NCI-H2171 treated with DMSO at 0.1 percent for 48 hours (cell line): ENCODE results near the gene PRKCZ.
"Not testable (repeated sequence)": the region's sequence is repeated elsewhere in the genome, so short reads cannot be mapped to it uniquely, and the experiment has no call there.

Experiments used
- DNase-seq: peaks from one replicate; lab custom pipeline; 2025; lab: John Stamatoyannopoulos, UW

Gene PRKCZ

DNA sequence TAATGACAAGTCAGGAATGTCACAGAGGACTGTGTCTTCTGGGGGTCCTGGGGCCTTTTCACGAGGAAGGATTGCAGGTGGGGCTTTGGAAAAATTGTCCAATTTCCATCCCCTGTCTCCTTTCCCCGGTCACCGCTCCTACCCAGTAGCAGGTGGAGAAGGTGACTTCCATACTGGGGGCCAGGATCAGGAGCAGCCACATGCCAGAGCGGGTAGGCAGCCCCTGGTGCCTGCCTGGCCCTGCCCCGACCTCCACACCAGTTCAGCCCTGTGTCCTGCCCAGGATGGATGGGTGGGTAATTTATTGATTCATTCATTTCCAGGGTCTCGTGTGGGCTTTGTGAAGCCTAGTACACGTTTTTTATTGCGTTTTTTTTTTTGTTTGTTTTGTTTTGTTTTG is 51.7 kb downstream of the PRKCZ start:
- DNase-seq: no peak

DNA sequence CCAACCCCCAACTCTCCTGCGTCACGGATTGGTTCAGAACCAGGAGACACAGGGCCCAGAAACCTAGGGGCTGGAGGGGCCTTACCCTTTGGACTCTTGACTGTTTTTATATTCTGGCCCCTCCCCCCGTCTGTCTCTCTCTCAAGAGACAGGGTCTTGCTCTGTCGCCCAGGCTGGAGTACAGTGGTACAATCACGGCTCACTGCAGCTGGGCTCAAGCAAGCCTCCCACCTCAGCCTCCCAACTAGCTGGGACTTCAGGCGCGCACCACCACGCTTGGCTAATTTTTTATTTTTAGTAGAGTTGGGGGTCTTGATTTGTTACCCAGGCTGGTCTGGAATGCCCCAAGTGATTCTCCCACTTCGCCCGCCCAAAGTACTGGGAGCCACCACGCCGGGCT is 52.5 kb downstream of the PRKCZ start:
- no peak for DNase-seq

DNA sequence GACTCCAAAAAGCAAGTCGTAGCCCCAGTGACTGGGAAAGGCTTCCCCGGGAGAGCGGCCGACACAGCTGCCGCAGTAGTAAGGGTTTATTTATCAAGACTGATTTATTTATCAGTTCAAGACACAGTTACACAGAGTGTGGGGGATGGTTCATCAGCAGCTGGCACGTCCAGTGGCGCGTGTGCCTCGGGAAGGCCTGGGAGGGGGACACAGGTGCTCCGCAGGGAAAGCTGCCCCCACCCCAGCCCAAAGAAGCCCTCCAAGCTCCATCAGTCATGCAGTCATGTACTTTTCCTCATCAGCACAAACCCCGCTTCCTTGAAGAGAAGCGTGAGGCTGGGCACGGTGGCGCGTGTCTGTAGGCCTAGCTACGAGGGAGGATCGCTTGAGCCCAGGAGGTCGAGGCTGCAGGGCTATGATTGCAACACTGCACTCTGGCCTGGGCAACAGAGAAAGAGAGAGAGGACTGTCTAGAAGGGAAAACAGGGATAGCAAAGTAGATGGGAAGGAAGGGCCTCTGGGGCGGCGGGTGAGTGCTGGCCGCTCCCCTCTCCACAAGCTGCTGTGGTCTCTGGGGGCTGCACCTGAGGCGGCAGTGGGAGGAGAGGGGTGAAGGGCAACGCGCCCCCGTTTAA is 53.2 kb downstream of the PRKCZ start:
- no peak for DNase-seq

DNA sequence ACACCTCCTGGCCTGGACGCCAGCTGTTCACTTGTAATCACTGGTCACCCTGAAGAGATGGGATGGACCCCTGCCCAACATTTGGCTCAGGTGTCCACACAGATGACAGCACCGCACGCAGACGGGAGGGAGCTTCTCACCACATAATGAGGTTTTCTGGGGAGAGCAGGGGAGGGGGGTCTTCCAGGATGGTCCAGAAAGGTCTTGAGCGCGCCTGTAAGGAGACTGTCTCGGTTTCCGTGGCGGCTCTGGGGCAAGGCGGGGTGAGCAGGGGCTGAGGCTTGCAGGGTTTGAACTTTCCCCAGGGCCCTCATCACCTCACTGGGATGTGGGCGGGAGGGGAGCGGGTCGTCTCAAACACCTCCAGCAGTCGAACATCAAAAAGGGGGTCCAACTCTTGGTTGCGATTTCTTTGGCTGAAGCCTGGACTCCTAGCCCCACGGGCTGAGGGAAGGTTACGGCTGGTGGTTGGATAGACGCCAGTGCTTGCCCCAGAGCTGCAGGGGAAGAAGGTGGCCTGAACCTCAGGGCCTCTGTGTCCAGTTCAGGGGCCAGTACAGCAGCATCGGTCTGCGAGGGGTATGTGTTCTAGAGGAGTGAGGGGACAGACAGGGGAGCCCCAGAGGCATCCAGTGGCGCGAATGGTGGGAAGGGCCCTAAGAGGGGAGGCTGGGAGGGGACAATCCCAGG is 53.8 kb downstream of the PRKCZ start:
- DNase-seq: no peak

DNA sequence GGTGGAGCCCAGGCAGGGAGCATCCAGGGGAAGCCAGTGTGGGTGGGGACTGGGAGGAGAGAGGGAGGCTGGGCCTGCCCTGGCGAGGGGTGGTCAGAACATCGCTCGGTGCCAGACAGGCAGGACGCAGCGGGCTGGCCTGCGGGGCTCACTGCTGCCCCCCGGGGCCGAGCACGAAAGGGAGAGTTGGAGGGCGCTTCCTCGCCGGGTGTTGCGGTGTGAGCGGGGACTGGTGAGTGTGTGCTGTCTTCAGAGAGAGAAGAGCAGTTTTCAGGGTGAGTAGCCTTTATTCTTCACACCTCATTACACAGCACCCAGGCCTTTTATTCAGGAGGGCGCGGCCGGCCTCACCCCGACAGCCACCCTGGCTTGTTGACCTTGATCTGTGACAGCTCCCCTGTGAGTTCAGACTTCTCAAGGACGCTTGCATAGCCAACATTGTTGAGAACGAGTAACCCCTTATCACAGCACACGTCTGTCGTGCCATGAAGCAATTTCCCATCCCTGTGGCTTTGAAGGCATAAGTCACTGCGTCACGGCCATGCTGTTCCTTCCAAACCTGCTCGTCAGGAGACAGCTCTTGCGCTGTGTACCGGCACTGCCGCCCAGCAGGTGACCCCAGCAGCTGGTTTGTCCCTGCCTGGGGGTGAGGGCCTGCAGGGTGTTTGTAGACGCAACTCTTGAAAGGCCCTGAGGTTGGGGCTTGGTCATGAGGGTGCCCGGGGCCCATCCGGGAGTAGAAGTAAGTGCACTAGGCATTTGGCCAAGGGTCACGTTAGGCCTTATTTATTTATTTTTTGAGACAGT is 54.6 kb downstream of the PRKCZ start:
- no peak for DNase-seq

DNA sequence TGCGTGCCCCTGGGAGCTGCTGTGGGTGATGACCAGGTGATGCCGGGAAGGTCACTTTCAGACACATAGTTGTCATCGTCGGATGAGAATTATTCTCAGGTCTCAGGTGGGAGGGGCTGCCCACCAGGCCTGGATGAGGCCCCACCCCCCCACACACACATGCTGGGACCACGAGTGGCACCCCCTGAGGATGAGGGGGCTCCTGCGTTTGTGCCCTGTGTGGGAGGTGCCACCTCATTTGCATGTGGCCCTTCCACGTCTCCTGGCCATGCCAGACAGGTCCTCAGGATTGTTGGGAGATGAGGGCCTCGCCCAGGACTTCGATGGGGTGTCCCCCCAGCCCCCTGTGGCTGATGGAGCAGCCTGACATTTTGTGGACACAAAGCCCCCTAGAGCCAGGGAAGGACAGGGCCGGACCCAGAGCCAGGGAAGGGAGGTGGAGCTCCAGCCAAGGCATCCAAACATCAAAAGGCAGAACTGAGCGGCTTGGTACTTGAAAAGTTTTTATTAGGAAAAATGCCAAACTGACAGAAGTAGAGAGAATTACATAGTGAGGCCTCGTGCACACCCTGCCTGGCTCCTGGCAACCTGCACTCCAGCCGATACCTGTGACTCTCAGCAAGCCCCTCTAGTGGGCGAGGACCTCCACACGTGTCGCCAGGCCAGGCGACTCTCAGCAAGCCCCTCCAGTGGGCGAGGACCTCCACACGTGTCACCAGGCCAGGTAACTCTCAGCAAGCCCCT is 55.7 kb downstream of the PRKCZ start:
- DNase-seq: no peak

DNA sequence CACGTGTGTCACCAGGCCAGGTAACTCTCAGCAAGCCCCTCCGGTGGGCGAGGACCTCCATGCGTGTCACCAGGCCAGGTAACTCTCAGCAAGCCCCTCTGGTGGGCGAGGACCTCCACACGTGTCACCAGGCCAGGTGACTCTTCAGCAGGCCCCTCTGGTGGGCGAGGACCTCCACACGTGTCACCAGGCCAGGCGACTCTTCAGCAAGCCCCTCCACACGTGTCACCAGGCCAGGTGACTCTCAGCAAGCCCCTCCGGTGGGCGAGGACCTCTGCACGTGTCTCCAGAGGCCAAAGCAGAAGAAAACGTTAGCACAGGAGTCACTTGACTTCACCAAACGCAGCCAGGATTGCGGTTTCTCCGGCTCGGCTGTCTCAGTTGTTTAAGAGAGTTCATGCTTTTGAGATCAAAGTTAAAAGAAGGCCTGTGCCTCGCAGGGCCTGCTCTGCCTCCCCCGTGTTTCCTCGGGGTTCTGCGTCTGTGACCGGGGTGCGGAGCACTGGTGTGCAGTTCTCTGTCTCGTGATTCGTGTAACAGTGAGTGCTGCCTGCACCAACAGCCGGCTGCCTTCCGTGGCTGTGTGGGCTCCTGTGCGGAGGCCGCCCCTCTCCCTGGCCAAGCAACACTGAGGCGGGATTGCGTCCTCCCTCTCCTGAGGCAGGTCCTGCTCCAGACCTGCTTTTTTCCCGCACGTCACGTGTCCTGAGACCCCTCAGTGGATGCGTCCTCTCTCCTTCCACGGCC is 56.6 kb downstream of the PRKCZ start:
- no peak for DNase-seq

DNA sequence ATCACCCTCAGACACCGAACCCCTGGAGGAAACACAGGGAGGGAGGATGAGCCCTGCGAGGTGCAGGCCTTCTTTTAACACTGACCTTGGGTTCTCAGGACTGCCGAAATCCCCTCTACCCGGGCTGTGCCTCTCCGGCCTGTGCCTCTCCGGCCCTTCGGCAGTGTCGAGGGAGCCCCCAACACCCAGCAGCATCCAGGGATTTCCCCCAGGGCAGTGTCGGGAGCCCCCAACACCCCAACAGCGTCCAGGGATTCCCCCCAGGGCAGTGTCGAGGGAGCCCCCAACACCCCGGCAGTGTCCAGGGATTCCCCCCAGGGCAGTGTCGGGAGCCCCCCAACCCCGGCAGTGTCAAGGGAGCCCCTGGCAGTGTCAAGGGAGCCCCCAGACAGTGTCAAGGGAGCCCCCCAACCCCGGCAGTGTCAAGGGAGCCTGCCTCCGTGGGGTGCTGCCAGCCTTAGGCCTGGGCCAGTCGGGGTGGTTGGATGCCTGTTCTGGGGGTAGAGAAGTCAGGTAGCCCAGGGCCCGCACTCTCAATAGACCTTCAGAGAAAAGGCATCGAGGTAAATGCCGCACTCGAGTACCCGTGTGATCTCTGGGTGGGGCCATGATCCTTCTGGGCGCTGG is 57.5 kb downstream of the PRKCZ start:
- DNase-seq: no peak

DNA sequence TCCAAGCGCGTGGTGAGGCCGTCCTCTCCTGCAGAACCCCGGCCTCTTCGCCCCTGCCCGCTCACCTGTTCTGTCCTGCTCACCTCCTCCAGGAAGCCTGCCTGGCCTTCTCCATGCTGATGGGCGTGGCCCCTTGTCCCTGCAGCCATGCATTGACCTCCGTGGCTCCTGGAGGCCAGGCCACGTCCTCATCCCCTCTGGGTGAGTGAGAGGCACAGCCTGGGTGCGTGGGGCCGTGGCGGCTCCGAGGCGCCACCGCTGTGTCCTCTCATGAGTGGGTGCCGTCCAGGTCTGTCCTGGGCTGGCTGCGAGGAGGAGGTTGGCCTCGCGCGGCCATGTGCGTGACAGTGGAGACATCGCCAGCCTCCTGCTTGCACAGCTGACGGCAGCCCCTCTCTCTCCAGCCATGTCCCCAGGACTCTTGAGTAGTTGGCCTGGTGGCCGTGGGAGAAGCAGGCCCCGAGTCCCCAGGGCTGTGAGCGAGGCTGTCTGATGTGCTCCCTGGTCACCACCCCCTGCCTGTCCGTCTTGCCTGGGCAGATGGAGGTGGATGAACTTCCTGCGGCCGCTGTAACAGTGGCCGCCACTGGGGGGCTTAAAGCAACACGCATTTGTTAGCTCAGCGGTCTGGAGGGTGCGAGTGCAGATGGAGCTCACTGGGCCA is 58.1 kb downstream of the PRKCZ start:
- peak; percentile 2 for DNase-seq

DNA sequence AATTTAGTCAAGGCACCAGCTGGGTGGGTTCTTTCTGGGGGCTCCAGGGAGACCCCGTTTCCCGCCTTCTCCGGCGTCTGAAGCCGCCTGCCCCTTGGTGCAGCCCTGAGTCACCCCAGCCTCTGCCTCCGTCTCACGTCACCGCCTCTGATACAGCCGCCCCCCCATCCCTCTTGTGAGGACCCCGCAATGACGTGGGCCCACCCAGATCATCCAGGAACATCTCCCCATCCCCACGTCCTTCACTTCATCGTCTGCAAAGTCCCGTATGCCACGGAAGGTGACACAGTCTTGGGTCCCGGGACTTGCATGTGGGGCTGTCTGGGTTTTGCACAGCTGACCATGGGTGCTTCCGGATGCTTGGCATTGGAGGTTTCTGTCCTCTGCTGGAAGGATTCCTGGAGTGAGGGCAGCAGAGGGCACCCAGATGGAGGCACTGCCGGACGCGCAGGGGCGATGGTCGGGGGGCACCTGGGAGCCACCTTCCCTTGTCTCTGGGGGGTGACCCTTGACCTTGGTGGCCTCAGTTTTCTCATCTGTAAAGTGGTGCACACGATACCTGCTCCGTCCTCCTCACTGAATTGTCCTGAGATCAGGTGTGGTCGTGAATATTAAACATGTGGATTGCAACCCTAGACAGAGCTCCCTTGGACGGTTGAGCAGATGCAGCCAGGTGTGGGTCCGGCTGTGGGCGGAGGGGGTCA is 58.8 kb downstream of the PRKCZ start:
- DNase-seq: no peak

DNA sequence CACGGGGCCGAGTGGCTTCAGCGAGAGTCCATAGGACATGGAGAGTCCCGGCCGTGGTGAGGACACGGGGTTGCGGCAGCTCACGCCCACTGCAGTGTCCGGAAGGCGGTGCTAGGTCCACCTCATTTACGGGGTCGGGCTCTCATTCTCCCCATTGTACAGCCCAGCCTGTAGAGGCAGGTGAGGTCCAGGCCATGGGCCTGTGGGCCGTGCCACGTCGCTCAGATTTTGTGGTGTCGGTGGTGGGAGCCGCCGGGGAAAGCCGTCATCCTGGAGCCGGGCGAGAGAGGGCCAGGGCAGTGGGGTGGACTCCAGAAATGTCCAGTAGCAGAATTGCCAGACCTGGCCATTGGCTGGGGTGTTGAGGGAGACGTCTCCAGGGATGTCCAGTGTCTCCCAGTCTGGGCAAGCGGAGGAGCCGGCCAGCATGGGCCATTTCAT is 59.4 kb downstream of the PRKCZ start:
- no peak for DNase-seq

DNA sequence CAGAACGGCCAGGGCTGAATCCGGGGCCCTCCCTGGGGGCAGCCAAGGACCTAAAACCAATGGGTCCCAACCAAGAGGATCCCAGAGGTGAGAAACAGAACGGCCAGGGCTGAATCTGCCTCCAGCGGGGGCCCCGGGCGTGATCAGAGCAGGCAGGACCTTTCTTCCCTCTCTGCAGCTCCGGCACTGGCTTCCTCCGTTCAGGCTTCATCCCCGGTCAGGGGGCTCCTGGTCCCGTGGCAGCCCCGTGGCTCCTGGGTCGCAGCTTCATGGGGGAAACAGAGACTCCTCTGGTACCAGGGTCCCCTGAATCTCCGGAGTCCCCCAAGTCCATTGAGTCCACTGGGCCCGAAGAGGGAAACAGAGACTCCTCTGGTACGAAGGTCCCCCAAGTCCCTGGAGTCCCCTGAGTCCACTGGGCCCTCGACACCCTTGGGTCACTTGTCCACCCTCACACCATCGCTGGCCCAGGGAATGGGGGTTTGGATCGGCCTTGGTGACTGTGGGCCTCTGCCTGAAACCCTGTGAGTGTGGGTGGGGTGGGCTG is 60.1 kb downstream of the PRKCZ start:
- DNase-seq: no peak

DNA sequence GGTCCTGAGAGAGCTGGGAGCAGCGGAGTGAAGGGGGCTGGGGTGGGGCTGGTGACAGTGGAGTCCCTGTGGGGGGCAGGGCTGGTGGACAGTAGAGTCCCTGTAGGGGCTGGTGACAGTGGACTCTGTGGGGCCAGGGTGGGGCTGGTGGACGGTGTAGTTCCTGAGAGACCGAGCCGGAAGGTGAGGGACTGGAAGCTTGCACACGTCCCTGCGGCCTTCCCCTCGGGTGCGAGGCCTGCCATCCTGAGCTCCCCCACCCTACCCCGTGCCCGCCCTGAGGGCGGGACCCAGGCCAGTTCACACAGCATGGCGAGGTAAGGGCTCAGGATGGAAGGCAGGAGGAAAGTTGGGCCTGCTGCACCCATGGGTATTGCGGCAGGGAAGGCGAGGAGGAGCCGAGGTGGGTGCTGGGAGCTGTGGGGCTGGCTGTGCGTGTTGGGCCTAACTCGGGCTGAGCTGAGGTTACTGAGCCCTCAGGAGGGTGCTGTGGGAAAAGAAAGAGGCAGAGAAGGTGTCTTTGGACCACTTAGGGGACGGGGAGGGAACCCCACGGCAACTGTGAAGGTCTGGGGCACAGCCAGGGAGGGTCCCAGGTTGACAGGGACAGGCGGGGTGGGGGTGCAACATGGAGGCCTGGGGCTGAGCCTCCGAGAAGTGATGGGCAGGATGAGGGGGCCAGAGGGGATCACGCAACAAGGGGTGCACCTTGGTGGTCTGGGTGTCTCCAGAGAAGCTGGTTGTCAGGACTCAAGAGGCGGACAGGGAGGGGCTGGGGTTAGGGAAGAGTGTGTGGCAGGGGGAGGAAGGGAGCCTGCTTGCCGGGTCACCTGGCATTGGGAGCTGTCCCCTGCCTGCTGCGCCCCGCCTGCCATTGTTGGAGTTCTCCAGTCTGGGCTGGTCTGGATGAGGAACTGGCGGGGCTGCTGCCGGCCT is 60.8 kb downstream of the PRKCZ start:
- DNase-seq: no peak

DNA sequence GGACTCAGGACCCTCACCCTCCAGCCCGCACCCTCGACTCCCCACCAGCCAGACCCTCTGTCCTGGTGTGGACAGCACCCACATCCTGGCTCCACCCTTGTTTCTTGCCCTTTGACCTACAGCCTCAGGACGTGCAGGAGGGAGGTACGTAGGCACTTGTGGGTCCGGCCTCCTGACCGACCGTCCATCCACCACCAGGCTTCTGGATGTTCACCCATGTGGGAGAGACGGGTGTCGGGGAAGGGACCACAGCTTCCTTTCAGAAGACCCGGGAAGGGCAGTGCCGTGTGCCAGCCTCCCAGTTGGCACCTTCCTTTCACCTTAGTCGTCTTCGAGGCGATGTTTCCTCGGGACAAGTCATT is 61.4 kb downstream of the PRKCZ start:
- DNase-seq: no peak

DNA sequence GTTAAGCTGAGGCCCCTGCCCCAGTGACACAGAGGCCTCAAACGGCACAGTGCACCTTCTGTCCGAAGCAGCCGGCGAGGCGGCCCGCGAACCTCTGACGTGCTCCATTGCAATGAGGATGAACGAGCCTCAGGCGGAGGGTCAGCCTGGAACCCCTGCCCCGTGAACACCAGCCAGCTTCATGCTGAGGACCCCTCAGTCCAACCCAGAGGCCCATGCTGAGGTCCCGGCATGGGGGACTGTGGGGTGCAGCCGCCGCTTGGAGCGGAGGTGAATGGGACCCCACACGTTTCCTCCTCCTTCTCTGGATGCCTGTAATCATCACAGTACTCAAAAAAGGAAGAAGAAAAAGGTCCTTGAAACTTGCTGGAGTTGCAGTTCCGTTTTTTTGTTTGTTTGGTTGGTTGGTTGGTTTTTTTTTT is 62.1 kb downstream of the PRKCZ start:
- no peak for DNase-seq

DNA sequence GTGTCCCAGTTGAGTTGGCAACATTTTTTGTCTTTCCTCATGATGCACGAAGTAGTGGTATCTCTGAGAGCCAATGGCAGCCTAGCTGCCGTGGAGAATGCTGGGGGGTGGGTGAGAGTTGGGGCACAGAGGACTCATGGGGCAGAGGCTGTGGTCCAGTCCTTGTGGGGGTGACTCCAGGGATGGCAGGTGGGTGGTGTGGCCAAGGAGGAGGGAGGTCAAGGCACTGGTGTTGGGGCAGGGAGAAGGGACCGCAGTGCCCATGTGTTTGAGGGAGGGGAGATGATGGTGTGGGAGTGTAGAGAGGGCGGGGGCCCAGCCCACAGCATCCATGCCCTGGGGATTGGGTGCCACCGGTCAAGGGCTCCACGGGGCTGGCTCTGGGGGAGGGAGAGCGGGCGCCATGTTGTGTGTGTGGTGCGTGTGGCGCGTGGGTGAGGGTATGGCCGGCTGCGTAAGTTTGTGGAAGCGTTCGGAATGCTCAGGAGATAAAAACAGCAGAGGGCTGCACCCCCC is 63.5 kb downstream of the PRKCZ start:
- no peak for DNase-seq

DNA sequence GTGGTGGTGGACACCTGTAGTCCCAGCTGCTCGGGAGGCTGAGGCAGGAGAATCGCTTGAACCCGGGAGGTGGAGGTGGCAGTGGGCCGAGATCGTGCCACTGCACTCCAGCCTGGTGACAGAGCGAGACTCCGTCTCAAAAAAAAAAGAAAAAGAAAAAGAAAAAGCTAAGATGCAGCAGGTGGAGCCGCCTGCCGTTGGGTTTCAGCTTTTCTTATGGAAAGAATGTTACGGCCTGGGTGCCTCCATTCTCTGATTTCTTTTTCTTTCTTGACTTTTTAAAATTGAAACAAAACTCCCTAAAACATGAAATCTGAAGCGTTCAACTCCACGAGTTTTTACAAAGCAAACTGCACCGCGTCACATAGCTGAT is 64.4 kb downstream of the PRKCZ start:
- DNase-seq: not testable (repeated sequence)

DNA sequence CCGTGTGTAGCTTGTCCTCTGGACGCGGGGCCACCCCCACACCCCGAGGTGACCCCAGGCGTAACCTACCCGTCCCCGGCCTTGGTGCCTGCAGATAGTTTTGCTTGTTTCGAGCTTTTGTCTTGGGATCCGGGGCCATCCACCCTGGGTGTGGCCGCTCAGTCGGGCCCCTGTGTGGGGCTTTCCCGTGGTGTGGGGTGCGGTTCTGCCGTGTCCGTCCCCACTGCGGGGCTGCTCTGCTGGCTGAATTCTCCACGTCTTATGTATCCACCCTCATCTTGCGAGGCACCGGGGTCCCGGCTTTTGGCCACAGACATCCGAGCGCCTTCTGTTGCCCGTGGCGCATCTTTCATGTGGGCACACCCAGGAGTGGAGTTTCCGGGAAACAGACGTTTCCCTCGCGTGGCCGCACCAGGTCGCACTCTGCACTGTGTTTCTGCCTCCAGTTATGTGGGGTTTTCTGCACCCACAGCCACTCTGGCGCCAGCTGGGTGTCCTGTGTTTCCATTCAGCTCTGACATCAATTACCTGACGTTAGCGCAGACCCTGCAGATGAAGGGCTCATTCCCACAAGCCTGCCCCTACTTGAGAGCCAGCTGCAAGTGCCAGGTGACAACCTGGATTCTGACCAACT is 64.9 kb downstream of the PRKCZ start:
- DNase-seq: no peak
